Panc1 (cell line): ENCODE measurements around the gene TLE3. TPM values are rescaled to one million over a fixed set of nuclear protein-coding genes. Genes with fewer than 3 reads are reported as not detected.
"Not testable (repeated sequence)": the region's sequence is repeated elsewhere in the genome, so short reads cannot be mapped to it uniquely, and the experiment has no call there.

ENCODE experiments used
- ATAC-seq: fragments of 200-7000 bp; cut with Tn5 transposase; 2 replicates; pipeline ENCODE4 v1.9.1; 2020; ENCODE audit warnings: mild to moderate bottlenecking, moderate library complexity
- BruUV-seq: library from RNA; stranded (reverse); fragments of 400-500 nt; replicated peaks from 2 replicates; lab custom pipeline; 2021; lab: Mats Ljungman, UMichigan
- CTCF ChIA-PET: fragments of 300-600 bp; sonication (Branson Sonifier 250); formaldehyde crosslinking; loops from one replicate; lab custom pipeline; 2022; ENCODE audit warnings: antibody characterized with exemption; lab: Charles Lee
- POLR2A ChIA-PET: fragments of 300-600 bp; sonication (Branson Sonifier 250); formaldehyde crosslinking; loops from one replicate; lab custom pipeline; 2022; ENCODE audit warnings: antibody characterized with exemption; lab: Charles Lee
- DNase-seq: peaks from one replicate; pipeline ENCODE4 v3.0.0-alpha.2; 2010; ENCODE audit warnings: low read depth, low spot score
- H3K27ac ChIP-seq: 2 replicates; pipeline ENCODE4 v1.5.1; 2011; ENCODE audit warnings: mild to moderate bottlenecking, low read length, inconsistent platforms
- H3K27me3 ChIP-seq: fragments of 200-500 bp; sonication (Bioruptor generic); 2 replicates; pipeline ENCODE4 v1.6.0; 2014; ENCODE audit warnings: low read length, inconsistent platforms; ENCODE audit not compliant: control insufficient read depth, insufficient read depth
- H3K36me3 ChIP-seq: fragments of 200-500 bp; sonication (Bioruptor generic); 2 replicates; pipeline ENCODE4 v1.5.1; 2014; ENCODE audit warnings: inconsistent platforms, mild to moderate bottlenecking, low read length, moderate library complexity; ENCODE audit not compliant: control insufficient read depth, insufficient read depth
- H3K4me1 ChIP-seq: 2 replicates; pipeline ENCODE4 v1.5.1; 2011; ENCODE audit warnings: inconsistent platforms, mild to moderate bottlenecking, low read length, moderate library complexity; ENCODE audit not compliant: control insufficient read depth, insufficient read depth
- H3K4me3 ChIP-seq, 2 experiments: 2 replicates each; pipeline ENCODE4 v1.5.1; 2011 to 2012; ENCODE audit warnings: low read depth in 2 of 2, low read length in 2 of 2, mild to moderate bottlenecking in 2 of 2, inconsistent platforms in 1 of 2, moderate library complexity in 1 of 2
- H3K9me3 ChIP-seq: fragments of 200-500 bp; sonication (Bioruptor generic); 2 replicates; pipeline ENCODE4 v1.5.1; 2014; ENCODE audit warnings: low read depth, mild to moderate bottlenecking, inconsistent platforms, low read length, moderate library complexity; ENCODE audit not compliant: control insufficient read depth, insufficient read depth
- CTCF ChIP-seq: fragments of 450-650 bp; IDR thresholded peaks from 2 replicates; pipeline ENCODE4 v1.5.1; 2017; ENCODE audit warnings: mild to moderate bottlenecking
- POLR2AphosphoS5 ChIP-seq: IDR thresholded peaks from 2 replicates; pipeline ENCODE4 v1.6.1; 2012; ENCODE audit warnings: mild to moderate bottlenecking, low read depth, low read length, moderate library complexity
- SIN3A ChIP-seq: IDR thresholded peaks from 2 replicates; pipeline ENCODE4 v1.6.1; 2012; ENCODE audit warnings: low read depth, mild to moderate bottlenecking, low read length, moderate library complexity, borderline replicate concordance; ENCODE audit not compliant: insufficient read depth
- TCF7L2 ChIP-seq: IDR thresholded peaks from 2 replicates; pipeline ENCODE4 v1.6.1; 2011; ENCODE audit warnings: mild to moderate bottlenecking, low read depth, low read length, inconsistent platforms
- in situ Hi-C: cut with HindIII; loops from 2 replicates; pipeline ENCODE4 v1.10.0; 2016; ENCODE audit warnings: low sequenced_read_pairs, low pct_unique_long_range_greater_than_20kb
- intact Hi-C: fragments of 100-400 bp; cut with micrococcal nuclease; formaldehyde crosslinking; loops from one replicate; pipeline ENCODE4 v1.10.0; 2022; ENCODE audit not compliant: unreplicated experiment
- total RNA-seq: library from RNA; stranded (reverse); gene quantifications from one replicate; pipeline ENCODE4 v1.2.1, GENCODE V29; 2021; ENCODE audit not compliant: unreplicated experiment
- TF ChIP-seq, protein P1 (sequence below), 2 experiments: IDR thresholded peaks; 2 replicates each; pipeline ENCODE4 v1.6.1; 2011 to 2012; ENCODE audit warnings: low read depth in 2 of 2, control low read depth in 1 of 2, low read length in 1 of 2, mild to moderate bottlenecking in 1 of 2, moderate library complexity in 1 of 2; ENCODE audit not compliant: insufficient read depth in 1 of 2

The TLE3 gene
- total RNA-seq, 1 experiment from 2014 or later: 132 TPM

DNA sequence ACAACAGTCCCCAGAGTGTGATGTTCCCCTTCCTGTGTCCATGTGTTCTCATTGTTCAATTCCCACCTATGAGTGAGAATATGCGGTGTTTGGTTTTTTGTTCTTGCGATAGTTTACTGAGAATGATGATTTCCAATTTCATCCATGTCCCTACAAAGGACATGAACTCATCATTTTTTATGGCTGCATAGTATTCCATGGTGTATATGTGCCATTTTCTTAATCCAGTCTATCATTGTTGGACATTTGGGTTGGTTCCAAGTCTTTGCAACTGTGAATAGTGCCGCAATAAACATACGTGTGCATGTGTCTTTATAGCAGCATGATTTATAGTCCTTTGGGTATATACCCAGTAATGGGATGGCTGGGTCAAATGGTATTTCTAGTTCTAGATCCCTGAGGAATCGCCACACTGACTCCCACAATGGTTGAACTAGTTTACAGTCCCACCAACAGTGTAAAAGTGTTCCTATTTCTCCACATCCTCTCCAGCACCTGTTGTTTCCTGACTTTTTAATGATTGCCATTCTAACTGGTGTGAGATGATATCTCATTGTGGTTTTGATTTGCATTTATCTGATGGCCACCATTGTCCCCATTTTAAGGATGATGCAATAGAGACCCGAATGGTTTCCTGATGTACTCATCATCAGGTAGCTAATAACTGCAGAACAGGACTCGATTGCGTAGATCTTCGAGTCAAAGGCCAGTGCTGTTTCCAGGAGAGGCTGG is 15.0 kb upstream of the TLE3 start:
- H3K27ac ChIP-seq, DNase-seq, BruUV-seq, H3K36me3 ChIP-seq, H3K27me3 ChIP-seq, H3K9me3 ChIP-seq, CTCF ChIA-PET, ATAC-seq, in situ Hi-C loops, H3K4me3 ChIP-seq, H3K4me1 ChIP-seq, intact Hi-C loops, POLR2A ChIA-PET: not testable (repeated sequence)

GRCh38 chr15:70112074-70112395 is 14.3 kb upstream of the TLE3 start:
- BruUV-seq: no TSS peak
- no peaks in the 10 kb centered on the region for H3K27me3 ChIP-seq
- no peaks in the 10 kb centered on the region for H3K9me3 ChIP-seq
- ATAC-seq (no peak), DNase-seq (no peak)
- POLR2A ChIA-PET: no interaction called here
- no peaks in the 10 kb centered on the region for H3K36me3 ChIP-seq
- intact Hi-C loops: no loop called here
- in situ Hi-C loops: no loop called here
- H3K27ac ChIP-seq: peak overlapping the region; percentile 60; the same call in 1 of the 2 replicates
- H3K4me1 ChIP-seq: peaks cover 8% of the 10 kb centered on the region; the same call in 1 of the 2 replicates
- H3K4me3 ChIP-seq: no peak overlapping the region
- CTCF ChIA-PET: no interaction called here
- TF ChIP-seq SIN3A: no peak
- no peak for TF ChIP-seq CTCF
- TF ChIP-seq, protein P1, sequence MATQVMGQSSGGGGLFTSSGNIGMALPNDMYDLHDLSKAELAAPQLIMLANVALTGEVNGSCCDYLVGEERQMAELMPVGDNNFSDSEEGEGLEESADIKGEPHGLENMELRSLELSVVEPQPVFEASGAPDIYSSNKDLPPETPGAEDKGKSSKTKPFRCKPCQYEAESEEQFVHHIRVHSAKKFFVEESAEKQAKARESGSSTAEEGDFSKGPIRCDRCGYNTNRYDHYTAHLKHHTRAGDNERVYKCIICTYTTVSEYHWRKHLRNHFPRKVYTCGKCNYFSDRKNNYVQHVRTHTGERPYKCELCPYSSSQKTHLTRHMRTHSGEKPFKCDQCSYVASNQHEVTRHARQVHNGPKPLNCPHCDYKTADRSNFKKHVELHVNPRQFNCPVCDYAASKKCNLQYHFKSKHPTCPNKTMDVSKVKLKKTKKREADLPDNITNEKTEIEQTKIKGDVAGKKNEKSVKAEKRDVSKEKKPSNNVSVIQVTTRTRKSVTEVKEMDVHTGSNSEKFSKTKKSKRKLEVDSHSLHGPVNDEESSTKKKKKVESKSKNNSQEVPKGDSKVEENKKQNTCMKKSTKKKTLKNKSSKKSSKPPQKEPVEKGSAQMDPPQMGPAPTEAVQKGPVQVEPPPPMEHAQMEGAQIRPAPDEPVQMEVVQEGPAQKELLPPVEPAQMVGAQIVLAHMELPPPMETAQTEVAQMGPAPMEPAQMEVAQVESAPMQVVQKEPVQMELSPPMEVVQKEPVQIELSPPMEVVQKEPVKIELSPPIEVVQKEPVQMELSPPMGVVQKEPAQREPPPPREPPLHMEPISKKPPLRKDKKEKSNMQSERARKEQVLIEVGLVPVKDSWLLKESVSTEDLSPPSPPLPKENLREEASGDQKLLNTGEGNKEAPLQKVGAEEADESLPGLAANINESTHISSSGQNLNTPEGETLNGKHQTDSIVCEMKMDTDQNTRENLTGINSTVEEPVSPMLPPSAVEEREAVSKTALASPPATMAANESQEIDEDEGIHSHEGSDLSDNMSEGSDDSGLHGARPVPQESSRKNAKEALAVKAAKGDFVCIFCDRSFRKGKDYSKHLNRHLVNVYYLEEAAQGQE (IDR thresholded peaks at IDR 0.05; ENCODE audit: insufficient read depth in 1 of 2, low read depth in 2 of 2, low read length in 1 of 2): no peak
- no peak for TF ChIP-seq TCF7L2
- TF ChIP-seq POLR2AphosphoS5: no peak
